Osteoblast (primary cell): Measurements from ENCODE around the gene TRUB1. TPM values are rescaled to one million over a fixed set of nuclear protein-coding genes. Genes with fewer than 3 reads are reported as not detected.

Source experiments
- DNase-seq: peaks from one replicate; pipeline ENCODE4 v3.0.0; 2011; ENCODE audit warnings: low spot score, mixed read lengths; ENCODE audit not compliant: insufficient read length; ENCODE audit errors: missing footprints
- H2AFZ ChIP-seq: 2 replicates; pipeline ENCODE4 v1.6.0; 2011; ENCODE audit warnings: mild to moderate bottlenecking, low read length
- H3K27ac ChIP-seq: 2 replicates; pipeline ENCODE4 v1.5.1; 2011; ENCODE audit warnings: mild to moderate bottlenecking, low read depth, low read length, moderate library complexity
- H3K27me3 ChIP-seq: 2 replicates; pipeline ENCODE4 v1.6.0; 2012; ENCODE audit warnings: mild to moderate bottlenecking, control low read depth, inconsistent platforms, low read length, moderate library complexity; ENCODE audit not compliant: insufficient read depth
- H3K36me3 ChIP-seq: 2 replicates; pipeline ENCODE4 v1.5.1; 2011; ENCODE audit warnings: mild to moderate bottlenecking, low read length, control low read depth, moderate library complexity; ENCODE audit not compliant: insufficient read depth
- H3K4me1 ChIP-seq: 2 replicates; pipeline ENCODE4 v1.5.1; 2011; ENCODE audit warnings: mild to moderate bottlenecking, low read length, control low read depth, moderate library complexity; ENCODE audit not compliant: insufficient read depth
- H3K4me2 ChIP-seq: 2 replicates; pipeline ENCODE4 v1.6.0; 2011; ENCODE audit warnings: mild to moderate bottlenecking, low read length; ENCODE audit not compliant: insufficient read depth
- H3K4me3 ChIP-seq: fragments of 200-600 bp; sonication (generic); 3 replicates; pipeline ENCODE4 v1.5.1; 2012; ENCODE audit warnings: mild to moderate bottlenecking, low read length, inconsistent platforms; ENCODE audit not compliant: insufficient read depth
- H3K79me2 ChIP-seq: 2 replicates; pipeline ENCODE4 v1.6.0; 2012; ENCODE audit warnings: mild to moderate bottlenecking, low read length, control low read depth, inconsistent platforms; ENCODE audit not compliant: insufficient read depth
- H3K9me3 ChIP-seq: 2 replicates; pipeline ENCODE4 v1.5.1; 2011; ENCODE audit warnings: low read depth, low read length, control low read depth
- H4K20me1 ChIP-seq: 2 replicates; pipeline ENCODE4 v1.6.0; 2012; ENCODE audit warnings: mild to moderate bottlenecking, low read length, control low read depth; ENCODE audit not compliant: insufficient read depth
- total RNA-seq: library from RNA; depleted of rRNA; stranded (reverse); fragments of >200 nt; gene quantifications from 2 replicates; pipeline ENCODE4 v1.2.3, GENCODE V29; 2012
- TF ChIP-seq, protein P1 (sequence below): IDR thresholded peaks from 2 replicates; pipeline ENCODE4 v1.5.1; 2011; ENCODE audit warnings: mild to moderate bottlenecking, low read depth, low read length, moderate library complexity; ENCODE audit errors: extremely low read depth

Gene TRUB1
- total RNA-seq, 1 donor, result 28.6 TPM

DNA sequence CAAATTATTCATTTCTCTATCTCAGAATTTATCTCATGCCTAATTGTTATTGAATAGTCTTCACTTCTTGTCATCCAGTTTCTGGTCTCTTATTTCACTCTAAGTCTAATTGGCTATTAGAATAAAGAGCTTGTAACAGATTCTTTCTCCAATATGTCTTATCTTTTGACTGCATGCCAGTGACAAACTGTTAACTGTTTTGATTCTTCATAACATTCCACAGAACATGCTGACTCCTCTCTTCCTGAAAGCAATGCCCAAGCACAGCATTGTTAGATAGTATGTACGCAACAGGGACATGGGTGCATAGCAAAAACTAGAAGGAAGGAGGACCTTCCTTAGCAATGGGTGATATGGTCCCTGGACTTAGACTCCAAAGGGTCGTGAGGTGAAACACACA, 65.4 kb downstream of the TRUB1 start:
- DNase-seq, result no peak
- Histone ChIP-seq H3K4me2 (no peak overlapping the region), H3K79me2 (no peaks in the 10 kb centered on the region), H3K36me3 (no peaks in the 10 kb centered on the region), H4K20me1 (no peaks in the 10 kb centered on the region), H3K27me3 (no peaks in the 10 kb centered on the region), H3K4me1 (peaks cover 9% of the 10 kb centered on the region), H2AFZ (no peak overlapping the region), H3K27ac (no peak overlapping the region), H3K9me3 (no peaks in the 10 kb centered on the region), H3K4me3 (no peak overlapping the region)
- TF ChIP-seq, protein P1, sequence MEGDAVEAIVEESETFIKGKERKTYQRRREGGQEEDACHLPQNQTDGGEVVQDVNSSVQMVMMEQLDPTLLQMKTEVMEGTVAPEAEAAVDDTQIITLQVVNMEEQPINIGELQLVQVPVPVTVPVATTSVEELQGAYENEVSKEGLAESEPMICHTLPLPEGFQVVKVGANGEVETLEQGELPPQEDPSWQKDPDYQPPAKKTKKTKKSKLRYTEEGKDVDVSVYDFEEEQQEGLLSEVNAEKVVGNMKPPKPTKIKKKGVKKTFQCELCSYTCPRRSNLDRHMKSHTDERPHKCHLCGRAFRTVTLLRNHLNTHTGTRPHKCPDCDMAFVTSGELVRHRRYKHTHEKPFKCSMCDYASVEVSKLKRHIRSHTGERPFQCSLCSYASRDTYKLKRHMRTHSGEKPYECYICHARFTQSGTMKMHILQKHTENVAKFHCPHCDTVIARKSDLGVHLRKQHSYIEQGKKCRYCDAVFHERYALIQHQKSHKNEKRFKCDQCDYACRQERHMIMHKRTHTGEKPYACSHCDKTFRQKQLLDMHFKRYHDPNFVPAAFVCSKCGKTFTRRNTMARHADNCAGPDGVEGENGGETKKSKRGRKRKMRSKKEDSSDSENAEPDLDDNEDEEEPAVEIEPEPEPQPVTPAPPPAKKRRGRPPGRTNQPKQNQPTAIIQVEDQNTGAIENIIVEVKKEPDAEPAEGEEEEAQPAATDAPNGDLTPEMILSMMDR, result no peak

GRCh38 chr10:115004236-115004862, 66.4 kb downstream of the TRUB1 start:
- no peaks in the 10 kb centered on the region for H3K9me3 ChIP-seq
- H2AFZ ChIP-seq, result no peak overlapping the region
- no peaks in the 10 kb centered on the region for H4K20me1 ChIP-seq
- H3K36me3 ChIP-seq, result no peaks in the 10 kb centered on the region
- H3K4me1 ChIP-seq, result peaks cover 9% of the 10 kb centered on the region
- H3K79me2 ChIP-seq, result no peaks in the 10 kb centered on the region
- no peak for DNase-seq
- H3K4me2 ChIP-seq, result no peak overlapping the region
- TF ChIP-seq, protein P1, result no peak
- H3K27me3 ChIP-seq, result no peaks in the 10 kb centered on the region
- H3K4me3 ChIP-seq, result no peak overlapping the region
- no peak overlapping the region for H3K27ac ChIP-seq

DNA sequence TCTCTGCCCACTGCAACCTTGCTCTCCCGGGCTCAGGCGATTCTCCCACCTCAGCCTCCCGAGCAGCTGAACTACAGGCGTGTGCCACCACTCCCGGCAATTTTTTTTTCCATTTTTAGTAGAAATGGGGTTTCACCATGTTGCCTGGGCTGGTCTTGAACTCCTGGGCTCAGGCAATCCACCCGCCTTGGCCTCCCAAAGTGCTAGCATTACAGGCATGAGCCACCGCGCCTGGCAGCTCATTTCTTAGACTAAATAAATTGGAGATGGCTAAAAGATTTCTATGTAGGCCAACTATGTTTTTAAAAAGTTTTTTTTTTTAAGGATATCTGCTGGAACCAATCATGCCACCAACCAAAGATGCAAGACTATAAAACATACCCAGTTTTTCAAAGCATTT, 67.8 kb downstream of the TRUB1 start:
- H3K4me2 ChIP-seq, result no peak overlapping the region
- H4K20me1 ChIP-seq, result no peaks in the 10 kb centered on the region
- DNase-seq, result no peak
- no peak overlapping the region for H3K4me3 ChIP-seq
- no peaks in the 10 kb centered on the region for H3K79me2 ChIP-seq
- peaks cover 8% of the 10 kb centered on the region for H3K4me1 ChIP-seq
- H3K27ac ChIP-seq, result no peak overlapping the region
- no peaks in the 10 kb centered on the region for H3K27me3 ChIP-seq
- no peak overlapping the region for H2AFZ ChIP-seq
- no peaks in the 10 kb centered on the region for H3K36me3 ChIP-seq
- H3K9me3 ChIP-seq, result no peaks in the 10 kb centered on the region
- TF ChIP-seq, protein P1, result no peak

DNA sequence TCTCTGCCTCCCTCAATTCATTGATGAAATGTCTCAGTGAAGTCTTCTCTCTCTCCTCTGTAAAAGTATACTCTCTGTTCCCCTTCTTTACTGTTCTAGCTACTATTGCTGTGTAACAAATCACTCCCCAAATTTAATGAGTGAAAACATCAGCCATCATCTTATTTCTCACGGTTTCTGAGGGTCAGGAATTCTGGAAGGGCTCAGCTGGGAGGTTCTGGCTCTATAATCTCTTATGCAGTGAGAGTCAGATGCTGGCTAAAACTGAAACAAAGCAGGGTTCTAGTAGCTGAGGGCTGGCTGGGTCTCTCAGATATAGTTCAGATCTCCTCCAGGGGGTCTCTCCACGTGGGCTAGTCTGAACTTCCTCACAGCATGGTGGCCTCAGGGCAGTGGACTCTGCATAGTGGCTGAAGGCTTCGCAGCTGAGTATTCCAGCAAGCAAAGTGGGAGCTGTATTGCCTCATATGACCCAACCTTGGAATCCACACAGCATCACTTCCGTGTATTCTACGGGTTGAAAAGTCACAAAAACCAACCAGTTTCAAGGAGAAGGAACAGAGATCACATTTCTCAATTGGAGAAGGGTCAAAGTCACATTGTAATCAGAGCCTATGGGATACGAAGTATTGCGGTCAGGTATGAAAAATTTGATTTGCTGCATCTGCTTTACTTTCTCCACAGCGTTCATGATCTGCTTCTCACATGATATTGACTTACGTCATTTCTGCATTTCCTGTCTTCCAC, 80.4 kb downstream of the TRUB1 start:
- Histone ChIP-seq H3K9me3 (no peaks in the 10 kb centered on the region), H2AFZ (no peak overlapping the region), H3K4me3 (no peak overlapping the region), H3K4me2 (no peak overlapping the region), H4K20me1 (no peaks in the 10 kb centered on the region), H3K79me2 (no peaks in the 10 kb centered on the region), H3K27ac (no peak overlapping the region), H3K27me3 (peaks cover 9% of the 10 kb centered on the region), H3K36me3 (no peaks in the 10 kb centered on the region), H3K4me1 (no peaks in the 10 kb centered on the region)
- TF ChIP-seq, protein P1, result no peak
- DNase-seq, result no peak
